ENCODE measurements around the gene RGCC.

RGCC gene

DNA sequence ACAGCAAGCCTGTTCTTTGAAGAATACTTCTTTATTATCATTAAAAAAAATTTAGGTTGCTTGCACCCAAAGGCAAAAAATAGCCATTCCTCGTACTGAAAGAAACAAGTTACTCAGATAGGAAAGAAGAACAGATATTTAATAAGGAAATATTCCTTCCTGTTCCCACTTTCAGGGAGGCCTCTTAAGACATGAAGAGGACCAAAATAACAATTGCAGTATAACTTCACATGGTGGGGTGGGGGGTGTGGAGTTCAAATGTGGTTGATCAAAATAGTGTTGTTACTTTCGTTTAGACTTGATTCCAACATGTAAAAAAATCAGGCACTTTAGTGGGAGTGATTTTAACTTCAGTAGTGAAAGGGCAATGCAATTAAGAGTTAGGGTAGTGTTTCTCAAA is 3.6 kb downstream of the RGCC start (continued):
- TF ChIP-seq ZNF423 (tag by site-specific recombination; IDR thresholded peaks at IDR 0.05) (no peak), ZNF311 (tag by site-specific recombination; IDR thresholded peaks at IDR 0.05; ENCODE audit: borderline replicate concordance) (no peak), GLI4 (tag by site-specific recombination; IDR thresholded peaks at IDR 0.05) (no peak), ZNF548 (tag by site-specific recombination; IDR thresholded peaks at IDR 0.05) (no peak), ZNF138 (tag by site-specific recombination; IDR thresholded peaks at IDR 0.05; ENCODE audit: borderline replicate concordance) (no peak)

DNA sequence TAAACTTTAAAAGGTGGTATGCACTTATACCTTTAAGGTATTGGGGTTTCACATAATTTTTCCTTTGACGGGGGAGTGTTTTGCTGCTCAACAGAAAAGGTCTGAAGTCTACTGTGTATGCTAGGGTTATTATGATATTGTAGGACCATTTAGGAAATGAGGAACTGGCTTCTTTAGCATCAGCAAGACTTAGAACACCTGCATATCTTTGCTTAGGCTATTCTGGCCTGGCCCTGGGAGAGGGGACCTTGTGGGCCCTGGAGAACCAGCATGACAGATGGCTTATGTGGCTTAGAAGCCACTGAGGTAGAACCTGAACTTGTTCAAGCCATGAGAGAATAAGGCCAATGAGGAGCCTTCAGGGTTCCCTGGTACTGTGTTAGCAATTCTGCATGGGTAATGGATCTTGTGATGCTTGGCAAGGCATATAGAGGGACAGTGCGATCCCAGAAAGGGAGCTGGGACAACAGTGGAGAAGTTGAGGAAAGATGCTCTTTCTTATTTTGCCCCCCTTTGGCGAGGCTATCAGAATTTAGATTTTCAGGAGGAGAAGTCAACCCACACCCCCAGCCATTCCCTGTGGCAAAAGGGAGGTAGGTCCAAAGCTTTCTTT is 4.3 kb downstream of the RGCC start:
- Histone ChIP-seq H3K36me3 (ENCODE audit: control insufficient read depth in 2 of 2, insufficient read depth in 1 of 2, low read length in 2 of 2) (no peaks in the 10 kb centered on the region), H3K9me3 (ENCODE audit: control insufficient read depth, insufficient read depth, low read depth, low read length) (no peaks in the 10 kb centered on the region), H3K27ac (ENCODE audit: extremely low read depth, low read depth, low read length) (no peak overlapping the region), H3K4me1 (ENCODE audit: control insufficient read depth, insufficient read depth, low read length) (no peaks in the 10 kb centered on the region), H3K4me3 (ENCODE audit: low read depth, low read length) (no peak overlapping the region)
- no peak for TF ChIP-seq OVOL3 (tag by site-specific recombination; IDR thresholded peaks at IDR 0.05)
- TF ChIP-seq, protein P1, sequence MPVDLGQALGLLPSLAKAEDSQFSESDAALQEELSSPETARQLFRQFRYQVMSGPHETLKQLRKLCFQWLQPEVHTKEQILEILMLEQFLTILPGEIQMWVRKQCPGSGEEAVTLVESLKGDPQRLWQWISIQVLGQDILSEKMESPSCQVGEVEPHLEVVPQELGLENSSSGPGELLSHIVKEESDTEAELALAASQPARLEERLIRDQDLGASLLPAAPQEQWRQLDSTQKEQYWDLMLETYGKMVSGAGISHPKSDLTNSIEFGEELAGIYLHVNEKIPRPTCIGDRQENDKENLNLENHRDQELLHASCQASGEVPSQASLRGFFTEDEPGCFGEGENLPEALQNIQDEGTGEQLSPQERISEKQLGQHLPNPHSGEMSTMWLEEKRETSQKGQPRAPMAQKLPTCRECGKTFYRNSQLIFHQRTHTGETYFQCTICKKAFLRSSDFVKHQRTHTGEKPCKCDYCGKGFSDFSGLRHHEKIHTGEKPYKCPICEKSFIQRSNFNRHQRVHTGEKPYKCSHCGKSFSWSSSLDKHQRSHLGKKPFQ (tag by site-specific recombination; IDR thresholded peaks at IDR 0.05) = no peak
- no peak for TF ChIP-seq INSM2 (tag by site-specific recombination; IDR thresholded peaks at IDR 0.05)
- TF ChIP-seq, protein P2, sequence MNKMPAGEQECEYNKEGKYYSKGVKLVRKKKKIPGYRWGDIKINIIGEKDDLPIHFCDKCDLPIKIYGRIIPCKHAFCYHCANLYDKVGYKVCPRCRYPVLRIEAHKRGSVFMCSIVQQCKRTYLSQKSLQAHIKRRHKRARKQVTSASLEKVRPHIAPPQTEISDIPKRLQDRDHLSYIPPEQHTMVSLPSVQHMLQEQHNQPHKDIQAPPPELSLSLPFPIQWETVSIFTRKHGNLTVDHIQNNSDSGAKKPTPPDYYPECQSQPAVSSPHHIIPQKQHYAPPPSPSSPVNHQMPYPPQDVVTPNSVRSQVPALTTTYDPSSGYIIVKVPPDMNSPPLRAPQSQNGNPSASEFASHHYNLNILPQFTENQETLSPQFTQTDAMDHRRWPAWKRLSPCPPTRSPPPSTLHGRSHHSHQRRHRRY (tag by site-specific recombination; IDR thresholded peaks at IDR 0.05) = no peak
- ChIA-PET POLR2A (no interaction called here), CTCF (interaction anchor here (0.7 kb wide), 1 partner anchor 177 kb away, joined by 3 read pairs; no protein-coding TSS in a partner anchor)

DNA sequence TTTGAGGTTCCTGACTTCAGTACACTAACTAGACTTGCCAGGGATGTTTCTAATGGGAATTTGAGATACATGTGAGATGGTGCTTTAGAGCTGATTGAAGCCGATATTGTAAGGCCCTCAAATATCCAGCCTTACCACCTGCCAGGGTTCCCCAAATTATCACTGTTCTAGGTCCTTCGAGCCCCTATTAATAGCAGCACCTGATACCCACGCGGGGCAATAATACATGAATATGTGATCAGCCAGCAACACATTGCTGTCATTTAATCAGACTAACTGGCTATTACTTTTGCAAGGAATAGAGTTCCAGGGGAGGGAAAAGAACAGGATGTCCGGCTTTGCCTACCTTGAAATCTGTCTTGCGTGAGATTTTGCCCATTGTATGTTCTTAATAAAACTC is 5.1 kb downstream of the RGCC start:
- Histone ChIP-seq H3K9me3 (ENCODE audit: control insufficient read depth, insufficient read depth, low read depth, low read length) (no peaks in the 10 kb centered on the region), H3K27ac (ENCODE audit: extremely low read depth, low read depth, low read length) (no peak overlapping the region), H3K4me3 (ENCODE audit: low read depth, low read length) (no peak overlapping the region), H3K36me3 (ENCODE audit: control insufficient read depth in 2 of 2, insufficient read depth in 1 of 2, low read length in 2 of 2) (no peaks in the 10 kb centered on the region), H3K4me1 (ENCODE audit: control insufficient read depth, insufficient read depth, low read length) (no peaks in the 10 kb centered on the region)
- CTCF ChIA-PET = no interaction called here
- POLR2A ChIA-PET = no interaction called here
- no peak for TF ChIP-seq ZNF571 (tag by site-specific recombination; IDR thresholded peaks at IDR 0.05)
- no peak for TF ChIP-seq ZNF626 (tag by site-specific recombination; IDR thresholded peaks at IDR 0.05)
- no peak for TF ChIP-seq ZNF623 (tag by site-specific recombination; IDR thresholded peaks at IDR 0.05)
- TF ChIP-seq ZNF501 (tag by site-specific recombination; IDR thresholded peaks at IDR 0.05) = no peak
- TF ChIP-seq ZBTB44 (tag by site-specific recombination; IDR thresholded peaks at IDR 0.05) = no peak
- no peak for TF ChIP-seq ZBTB7A (tag by site-specific recombination; IDR thresholded peaks at IDR 0.05; ENCODE audit: low read depth)
- no peak for TF ChIP-seq ZNF335 (tag by site-specific recombination; conservative IDR thresholded peaks at IDR 0.05)
- TF ChIP-seq ZFP37 (tag by site-specific recombination; IDR thresholded peaks at IDR 0.05) = no peak
- TF ChIP-seq ZNF248 (tag by site-specific recombination; IDR thresholded peaks at IDR 0.05) = no peak
- no peak for TF ChIP-seq ZNF366 (tag by site-specific recombination; conservative IDR thresholded peaks at IDR 0.05)
- TF ChIP-seq ZNF558 (tag by site-specific recombination; IDR thresholded peaks at IDR 0.05) = no peak
- no peak for TF ChIP-seq ZNF560 (tag by site-specific recombination; IDR thresholded peaks at IDR 0.05; ENCODE audit: borderline replicate concordance)

Data from HEK293 (cell line).